Measurements from ENCODE around the gene C19orf85.

The C19orf85 gene

GRCh38 chr19:55434356-55434919 is 30.1 kb downstream of the C19orf85 start (continued):
- no peak for TF ChIP-seq ZBTB49 (tag by site-specific recombination; IDR thresholded peaks at IDR 0.05; ENCODE audit: low read depth)
- TF ChIP-seq ZNF239 (tag by site-specific recombination; IDR thresholded peaks at IDR 0.05) = peak; percentile 61; the same call in 1 of the 2 replicates
- 0 out of 2 replicates have a peak, but pooled peaks have one; percentile 10 for TF ChIP-seq HOXD13 (CRISPR knock-in tag; IDR thresholded peaks at IDR 0.05; ENCODE audit: borderline replicate concordance)

GRCh38 chr19:55433292-55433691 is 31.3 kb downstream of the C19orf85 start:
- Histone ChIP-seq H3K36me3 (ENCODE audit: control insufficient read depth in 2 of 2, insufficient read depth in 1 of 2, low read length in 2 of 2) (no peaks in the 10 kb centered on the region), H3K4me3 (ENCODE audit: low read depth, low read length) (no peak overlapping the region), H3K9me3 (ENCODE audit: control insufficient read depth, insufficient read depth, low read depth, low read length) (no peaks in the 10 kb centered on the region), H3K4me1 (ENCODE audit: control insufficient read depth, insufficient read depth, low read length) (no peaks in the 10 kb centered on the region; the same call in 1 of the 2 replicates), H3K27ac (ENCODE audit: extremely low read depth, low read depth, low read length) (no peak overlapping the region)
- ChIA-PET POLR2A (no interaction called here), CTCF (no interaction called here)
- TF ChIP-seq ZNF24 (tag by site-specific recombination; IDR thresholded peaks at IDR 0.05) (no peak), ZNF560 (tag by site-specific recombination; IDR thresholded peaks at IDR 0.05; ENCODE audit: borderline replicate concordance) (no peak), ZNF239 (tag by site-specific recombination; IDR thresholded peaks at IDR 0.05) (no peak)

GRCh38 chr19:55432241-55432959 is 32.2 kb downstream of the C19orf85 start:
- ChIA-PET POLR2A (no interaction called here), CTCF (interaction anchor here (1.0 kb wide), 1 partner anchor 14 kb away, joined by 3 read pairs; no protein-coding TSS in a partner anchor)
- Histone ChIP-seq H3K9me3 (ENCODE audit: control insufficient read depth, insufficient read depth, low read depth, low read length) (no peaks in the 10 kb centered on the region), H3K4me1 (ENCODE audit: control insufficient read depth, insufficient read depth, low read length) (no peaks in the 10 kb centered on the region), H3K27ac (ENCODE audit: extremely low read depth, low read depth, low read length) (no peak overlapping the region), H3K4me3 (ENCODE audit: low read depth, low read length) (no peak overlapping the region), H3K36me3 (ENCODE audit: control insufficient read depth in 2 of 2, insufficient read depth in 1 of 2, low read length in 2 of 2) (no peaks in the 10 kb centered on the region)
- TF ChIP-seq ZNF335 (tag by site-specific recombination; conservative IDR thresholded peaks at IDR 0.05) = peak; percentile 80
- TF ChIP-seq ZBTB49 (tag by site-specific recombination; IDR thresholded peaks at IDR 0.05; ENCODE audit: low read depth) = no peak
- TF ChIP-seq ZNF169 (tag by site-specific recombination; IDR thresholded peaks at IDR 0.05) = 0 out of 2 replicates have a peak, but pooled peaks have one; percentile 27
- TF ChIP-seq TRIM28 (IDR thresholded peaks at IDR 0.05; ENCODE audit: borderline replicate concordance, low read length) = no peak
- TF ChIP-seq ZNF677 (tag by site-specific recombination; IDR thresholded peaks at IDR 0.05) = no peak
- no peak for TF ChIP-seq EGR2 (tag by site-specific recombination; IDR thresholded peaks at IDR 0.05; ENCODE audit: low read depth)
- TF ChIP-seq ZNF394 (tag by site-specific recombination; IDR thresholded peaks at IDR 0.05; ENCODE audit: borderline replicate concordance) = no peak
- TF ChIP-seq ZNF223 (tag by site-specific recombination; IDR thresholded peaks at IDR 0.05) = no peak
- TF ChIP-seq YY2 (tag by site-specific recombination; IDR thresholded peaks at IDR 0.05) = peak; percentile 71
- peak; percentile 91 for TF ChIP-seq ATF2 (tag by site-specific recombination; IDR thresholded peaks at IDR 0.05; ENCODE audit: low read depth)
- peak; percentile 93 for TF ChIP-seq ZBTB21 (tag by site-specific recombination; IDR thresholded peaks at IDR 0.05)
- TF ChIP-seq ZNF555 (tag by site-specific recombination; conservative IDR thresholded peaks at IDR 0.05) = no peak
- TF ChIP-seq ZNF239 (tag by site-specific recombination; IDR thresholded peaks at IDR 0.05) = no peak
- no peak for TF ChIP-seq ZNF202 (tag by site-specific recombination; IDR thresholded peaks at IDR 0.05; ENCODE audit: borderline replicate concordance)
- TF ChIP-seq ZNF629 (tag by site-specific recombination; IDR thresholded peaks at IDR 0.05) = peak; percentile 94
